DND-41 (cell line): Measurements from ENCODE around the gene ZBED5.

ENCODE experiments used
- ATAC-seq: fragments of 200-7000 bp; cut with Tn5 transposase; 3 replicates; pipeline ENCODE4 v1.9.1; 2021; ENCODE audit warnings: low read depth; ENCODE audit not compliant: insufficient read depth
- DNase-seq: peaks from one replicate; pipeline ENCODE4 v3.0.0-alpha.2; 2020
- H2AFZ ChIP-seq: 2 replicates; pipeline ENCODE4 v1.6.0; 2012; ENCODE audit warnings: low read depth, low read length
- H3K27ac ChIP-seq: 2 replicates; pipeline ENCODE4 v1.5.1; 2012; ENCODE audit warnings: low read length, inconsistent platforms
- H3K27me3 ChIP-seq: fragments of 200-600 bp; sonication (generic); 2 replicates; pipeline ENCODE4 v1.6.0; 2012; ENCODE audit warnings: low read length, mild to moderate bottlenecking, inconsistent platforms; ENCODE audit not compliant: insufficient read depth, poor library complexity
- H3K36me3 ChIP-seq: 2 replicates; pipeline ENCODE4 v1.5.1; 2012; ENCODE audit warnings: low read length, inconsistent platforms; ENCODE audit not compliant: insufficient read depth
- H3K4me1 ChIP-seq: 2 replicates; pipeline ENCODE4 v1.5.1; 2012; ENCODE audit warnings: mild to moderate bottlenecking, low read length; ENCODE audit not compliant: insufficient read depth
- H3K4me2 ChIP-seq: 2 replicates; pipeline ENCODE4 v1.6.0; 2012; ENCODE audit warnings: mild to moderate bottlenecking, moderate library complexity, low read length, inconsistent platforms; ENCODE audit not compliant: insufficient read depth
- H3K4me3 ChIP-seq, 2 experiments: fragments of 200-600 bp in 1 of 2; shearing (Covaris generic) in 1 of 2; 2 replicates each; pipeline ENCODE4 v1.5.1; 2012 to 2016; ENCODE audit warnings: inconsistent platforms in 2 of 2, low read length in 2 of 2, mild to moderate bottlenecking in 2 of 2, low read depth in 1 of 2, moderate library complexity in 1 of 2
- H3K79me2 ChIP-seq: 2 replicates; pipeline ENCODE4 v1.6.0; 2012; ENCODE audit warnings: low read length, inconsistent platforms; ENCODE audit not compliant: insufficient read depth
- H3K9ac ChIP-seq: 2 replicates; pipeline ENCODE4 v1.6.0; 2012; ENCODE audit warnings: low read depth, mild to moderate bottlenecking, inconsistent platforms, low read length, moderate library complexity
- H3K9me3 ChIP-seq: 2 replicates; pipeline ENCODE4 v1.5.1; 2012; ENCODE audit warnings: low read length, moderate library complexity, mild to moderate bottlenecking, inconsistent platforms; ENCODE audit not compliant: insufficient read depth, severe bottlenecking
- H4K20me1 ChIP-seq: 2 replicates; pipeline ENCODE4 v1.6.0; 2012; ENCODE audit warnings: low read length; ENCODE audit not compliant: insufficient read depth
- CTCF ChIP-seq: IDR thresholded peaks from 2 replicates; pipeline ENCODE4 v1.5.1; 2012; ENCODE audit warnings: borderline replicate concordance, low read length, moderate library complexity, mild to moderate bottlenecking; ENCODE audit not compliant: poor library complexity, severe bottlenecking; ENCODE audit errors: extremely low read depth
- EZH2 ChIP-seq: IDR thresholded peaks from 3 replicates; pipeline ENCODE4 v1.6.1; 2012; ENCODE audit warnings: borderline replicate concordance, low read depth, mild to moderate bottlenecking, moderate library complexity, low read length, inconsistent platforms; ENCODE audit not compliant: severe bottlenecking

Gene ZBED5

GRCh38 chr11:10894666-10895065 lies 36.8 kb upstream of the ZBED5 start:
- no peaks in the 10 kb centered on the region for H3K79me2 ChIP-seq
- no peak for TF ChIP-seq CTCF
- TF ChIP-seq EZH2, result no peak
- H3K9me3 ChIP-seq, result peaks cover 2% of the 10 kb centered on the region
- no peak overlapping the region for H3K4me2 ChIP-seq
- H3K4me1 ChIP-seq, result no peaks in the 10 kb centered on the region
- H3K4me3 ChIP-seq, result no peak overlapping the region
- H2AFZ ChIP-seq, result no peak overlapping the region
- H3K9ac ChIP-seq, result no peak overlapping the region
- peaks cover 4% of the 10 kb centered on the region for H3K27me3 ChIP-seq
- no peak for ATAC-seq
- no peaks in the 10 kb centered on the region for H4K20me1 ChIP-seq
- H3K27ac ChIP-seq, result no peak overlapping the region
- no peaks in the 10 kb centered on the region for H3K36me3 ChIP-seq
- no peak for DNase-seq

GRCh38 chr11:10893714-10894151 lies 35.9 kb upstream of the ZBED5 start:
- H3K9ac ChIP-seq, result no peak overlapping the region
- no peak overlapping the region for H3K27ac ChIP-seq
- no peak for DNase-seq

GRCh38 chr11:10892250-10892649 lies 34.4 kb upstream of the ZBED5 start:
- H3K79me2 ChIP-seq, result no peaks in the 10 kb centered on the region
- no peaks in the 10 kb centered on the region for H3K36me3 ChIP-seq
- no peak overlapping the region for H3K9ac ChIP-seq
- H3K4me3 ChIP-seq, result no peak overlapping the region
- H3K9me3 ChIP-seq, result peaks cover 5% of the 10 kb centered on the region
- no peak overlapping the region for H3K27ac ChIP-seq
- TF ChIP-seq EZH2 (no peak), CTCF (no peak)
- no peak overlapping the region for H3K4me2 ChIP-seq
- ATAC-seq (no peak), DNase-seq (no peak)
- no peaks in the 10 kb centered on the region for H4K20me1 ChIP-seq
- peaks cover 8% of the 10 kb centered on the region for H3K27me3 ChIP-seq
- H3K4me1 ChIP-seq, result no peaks in the 10 kb centered on the region
- no peak overlapping the region for H2AFZ ChIP-seq

More at GRCh38 chr11:10893714-10894151, 35.9 kb upstream of the ZBED5 start:
- no peak for TF ChIP-seq CTCF
- no peak for TF ChIP-seq EZH2
- no peak for ATAC-seq
- Histone ChIP-seq H3K4me1 (no peaks in the 10 kb centered on the region), H3K79me2 (no peaks in the 10 kb centered on the region), H3K27me3 (peaks cover 5% of the 10 kb centered on the region), H3K4me3 (no peak overlapping the region), H2AFZ (no peak overlapping the region), H3K4me2 (no peak overlapping the region), H3K9me3 (peaks cover 5% of the 10 kb centered on the region), H3K36me3 (no peaks in the 10 kb centered on the region), H4K20me1 (no peaks in the 10 kb centered on the region)
